GM12891 (cell line): ENCODE measurements around the gene SWI5.

Experiments used
- POLR2A ChIP-seq: IDR thresholded peaks from 2 replicates; pipeline ENCODE4 v1.6.1; 2011; ENCODE audit warnings: low read depth, low read length, control low read depth
- POLR2AphosphoS5 ChIP-seq: IDR thresholded peaks from 2 replicates; pipeline ENCODE4 v1.6.1; 2011; ENCODE audit warnings: low read depth, low read length, control low read depth
- SPI1 ChIP-seq: IDR thresholded peaks from 2 replicates; pipeline ENCODE4 v1.6.1; 2011; ENCODE audit warnings: low read depth, low read length, control low read depth
- TAF1 ChIP-seq: IDR thresholded peaks from 2 replicates; pipeline ENCODE4 v1.6.1; 2011; ENCODE audit warnings: low read depth, low read length, control low read depth

DNA sequence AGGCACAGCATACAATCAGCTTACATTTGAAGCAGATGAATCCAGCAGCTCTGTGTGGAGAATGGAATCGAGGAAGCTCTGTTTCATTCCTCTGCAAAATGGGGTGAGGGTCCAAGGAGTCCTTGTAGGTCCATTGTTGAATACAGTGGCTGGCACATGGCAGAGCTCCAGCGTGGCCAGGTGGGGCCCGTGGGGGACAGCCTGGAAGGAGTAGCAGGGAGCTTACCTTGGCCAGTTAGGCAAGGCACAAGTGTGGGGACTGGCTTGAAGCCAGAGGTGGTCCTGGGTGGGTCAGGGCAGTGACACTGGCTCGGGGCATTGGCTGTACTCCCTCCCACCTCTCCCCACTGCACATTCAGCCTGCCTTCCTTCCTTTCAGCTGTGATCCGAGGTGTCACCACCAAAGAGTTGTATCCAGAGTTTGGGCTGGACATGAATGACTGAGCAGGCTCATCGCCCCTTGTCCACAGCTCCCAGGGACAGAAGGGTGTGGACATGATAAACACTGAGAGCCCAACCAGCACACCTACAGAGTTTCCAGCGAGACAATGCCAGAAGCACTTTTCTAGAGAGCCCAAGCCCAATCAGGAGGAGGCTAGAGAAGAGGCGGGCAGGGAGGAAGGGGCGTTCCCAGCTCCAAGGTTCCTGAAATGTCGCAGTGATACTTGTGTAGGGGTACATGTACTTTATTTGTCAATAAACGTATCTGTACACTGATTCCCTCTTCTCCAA lies 12.4 kb downstream of the SWI5 start:
- TF ChIP-seq POLR2AphosphoS5 (no peak), POLR2A (no peak), TAF1 (no peak), SPI1 (no peak)
